DND-41 (cell line): ENCODE measurements around the gene PRG2.

ENCODE experiments used
- CTCF ChIP-seq: IDR thresholded peaks from 2 replicates; pipeline ENCODE4 v1.5.1; 2012; ENCODE audit warnings: borderline replicate concordance, low read length, moderate library complexity, mild to moderate bottlenecking; ENCODE audit not compliant: poor library complexity, severe bottlenecking; ENCODE audit errors: extremely low read depth
- EZH2 ChIP-seq: IDR thresholded peaks from 3 replicates; pipeline ENCODE4 v1.6.1; 2012; ENCODE audit warnings: borderline replicate concordance, low read depth, mild to moderate bottlenecking, moderate library complexity, low read length, inconsistent platforms; ENCODE audit not compliant: severe bottlenecking

DNA sequence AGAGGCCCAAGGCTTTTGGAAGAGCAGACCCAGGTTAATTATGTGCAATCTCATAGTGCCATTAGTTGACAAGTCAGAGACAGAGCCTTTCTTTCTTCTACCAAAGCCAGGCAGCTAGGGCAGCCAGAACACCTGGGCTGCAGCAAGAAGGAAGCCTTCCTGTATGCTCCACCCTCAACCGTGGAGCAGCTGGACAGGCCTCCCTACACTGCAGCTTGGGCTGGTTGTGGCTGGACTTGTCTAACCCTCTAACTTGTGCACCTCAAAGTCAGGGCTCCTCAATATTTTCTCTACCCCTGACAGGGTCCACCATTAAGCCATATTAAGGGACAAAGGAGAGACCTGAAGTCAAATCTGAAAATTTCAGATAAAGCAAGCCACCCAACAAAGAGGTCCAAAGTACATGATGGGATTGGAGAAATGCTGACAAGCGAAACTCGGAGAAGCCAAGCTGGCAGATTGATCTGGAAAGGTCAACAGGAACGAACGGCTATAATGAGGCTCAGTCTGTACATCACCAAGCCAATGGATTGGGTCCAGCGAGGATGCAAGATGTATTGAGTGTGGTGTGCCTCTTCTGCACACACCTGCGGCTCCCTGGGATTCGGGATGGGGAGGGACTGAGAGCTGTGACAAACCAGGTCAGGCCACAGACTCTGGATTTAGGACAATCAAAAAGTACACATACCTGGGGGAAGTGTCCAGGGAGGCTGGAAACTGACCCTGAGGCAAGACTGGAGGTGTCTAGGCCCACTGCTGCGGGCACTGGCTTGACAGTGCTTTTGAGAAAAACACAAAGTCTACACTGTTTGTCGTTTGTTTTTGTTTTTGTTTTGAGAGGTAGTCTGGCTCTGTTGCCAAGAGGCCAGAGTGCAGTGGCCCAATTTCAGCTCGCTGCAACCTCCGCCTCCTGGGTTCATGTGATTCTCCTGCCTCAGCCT lies 48.2 kb upstream of the PRG2 start:
- no peak for TF ChIP-seq CTCF
- TF ChIP-seq EZH2: no peak
